A673 (cell line): Measurements from ENCODE around the gene TXNRD1.

ENCODE experiments used
- CTCF ChIP-seq: fragments of 300-800, 200-600 bp; sonication (generic); conservative IDR thresholded peaks from 2 replicates; pipeline ENCODE4 v1.5.1; 2017; ENCODE audit warnings: low read depth, mild to moderate bottlenecking, antibody characterized with exemption, low read length, moderate library complexity, mixed read lengths
- EZH2 ChIP-seq: fragments of 200-600 bp; sonication (generic); IDR thresholded peaks from 2 replicates; pipeline ENCODE4 v1.6.1; 2017; ENCODE audit warnings: borderline replicate concordance, low read depth, mild to moderate bottlenecking, mixed read lengths, antibody characterized with exemption, low read length; ENCODE audit not compliant: poor library complexity, severe bottlenecking

DNA sequence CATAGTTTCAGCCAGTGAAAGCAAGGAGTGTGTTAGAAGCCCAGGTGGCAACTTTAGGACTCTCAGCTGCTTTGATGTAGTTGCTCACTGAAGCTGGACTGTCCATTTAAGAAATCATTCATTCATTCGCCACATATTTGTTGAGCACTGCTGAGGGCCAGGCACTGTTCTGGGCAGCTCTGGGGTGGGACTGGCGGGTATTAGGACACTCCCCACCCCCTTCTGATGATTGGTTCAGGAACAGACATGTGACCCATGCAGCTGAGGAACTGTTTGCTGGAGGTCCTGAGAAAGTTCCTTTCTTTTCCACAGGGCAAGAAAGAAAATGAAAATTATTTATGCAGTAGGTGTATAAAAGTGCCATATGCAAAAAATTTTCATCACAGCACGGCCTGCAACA lies 170.9 kb downstream of the TXNRD1 start:
- TF ChIP-seq CTCF: no peak
- TF ChIP-seq EZH2: no peak
